Muscle layer of duodenum (tissue), 2 donors: ENCODE data around the gene ADRA2C.

ENCODE experiments used
- H3K27ac ChIP-seq: one replicate; pipeline ENCODE4 v1.7.0; 2013; ENCODE audit warnings: mild to moderate bottlenecking, low read length
- H3K27me3 ChIP-seq: one replicate; pipeline ENCODE4 v1.7.0; 2013; ENCODE audit warnings: low read depth, mild to moderate bottlenecking, control low read depth, low read length
- H3K36me3 ChIP-seq, 2 donors: one replicate each; pipeline ENCODE4 v1.7.0; 2013; ENCODE audit warnings: low read length in 2 of 2, control low read depth in 1 of 2, mild to moderate bottlenecking in 1 of 2; ENCODE audit not compliant: insufficient read depth in 2 of 2, control insufficient read depth in 1 of 2
- H3K4me1 ChIP-seq, 2 donors: one replicate each; pipeline ENCODE4 v1.7.0; 2013; ENCODE audit warnings: low read length in 2 of 2, mild to moderate bottlenecking in 2 of 2, control low read depth in 1 of 2, moderate library complexity in 1 of 2; ENCODE audit not compliant: insufficient read depth in 2 of 2, control insufficient read depth in 1 of 2
- H3K4me3 ChIP-seq, 2 donors: one replicate each; pipeline ENCODE4 v1.7.0; 2013; ENCODE audit warnings: low read length in 2 of 2, low read depth in 1 of 2, mild to moderate bottlenecking in 1 of 2
- H3K9me3 ChIP-seq, 2 donors: one replicate each; pipeline ENCODE4 v1.7.0; 2013; ENCODE audit warnings: low read length in 2 of 2, control low read depth in 1 of 2, mild to moderate bottlenecking in 1 of 2; ENCODE audit not compliant: control insufficient read depth in 1 of 2
- donor health status: healthy.

ADRA2C gene

DNA sequence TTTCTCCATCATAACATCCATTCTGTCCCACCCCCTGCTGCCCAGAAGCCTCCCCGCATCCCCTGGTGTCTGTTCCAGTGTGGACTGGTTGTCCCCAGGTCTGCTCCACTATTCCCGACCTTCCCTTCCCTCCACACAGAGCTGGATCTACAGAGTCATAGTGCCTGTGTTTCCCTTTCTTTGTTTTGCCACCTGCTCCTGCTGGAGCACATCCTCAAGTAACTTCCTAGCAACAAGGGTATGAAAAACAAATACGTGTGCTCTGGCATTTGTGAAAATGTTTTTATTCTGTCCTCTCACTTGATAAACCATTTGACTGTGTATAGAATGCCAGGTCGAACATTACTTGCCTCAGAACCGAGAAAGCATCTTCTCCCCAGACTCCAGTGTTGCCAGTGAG lies 29.9 kb upstream of the ADRA2C start:
- no peak overlapping the region for H3K4me3 ChIP-seq
- no peaks in the 10 kb centered on the region for H3K36me3 ChIP-seq
- no peaks in the 10 kb centered on the region for H3K27me3 ChIP-seq
- no peak overlapping the region for H3K27ac ChIP-seq
- H3K9me3 ChIP-seq: no peaks in the 10 kb centered on the region
- H3K4me1 ChIP-seq: no peaks in the 10 kb centered on the region

DNA sequence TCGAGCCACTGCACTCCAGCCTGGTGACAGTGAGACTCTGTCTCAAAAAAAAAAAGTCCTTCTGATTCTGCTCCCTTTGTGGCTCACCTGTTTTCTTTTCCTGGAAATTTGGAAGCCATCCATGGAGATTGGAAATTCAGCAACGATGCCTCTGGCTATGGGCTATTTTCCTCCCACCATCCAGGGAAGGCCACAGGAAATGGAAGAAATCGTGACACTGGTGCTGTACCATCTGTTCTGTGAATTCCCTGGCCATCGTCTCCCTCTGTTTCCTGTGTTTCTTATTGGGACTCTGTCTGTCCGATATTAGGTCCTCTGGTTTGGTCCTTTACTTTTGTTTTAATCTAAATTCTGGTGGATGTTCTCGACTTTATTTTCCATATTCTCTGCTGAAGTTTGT lies 29.4 kb upstream of the ADRA2C start:
- Histone ChIP-seq H3K9me3 (peaks cover 0 to 3% of the 10 kb centered on the region in 2 donors), H3K4me1 (no peaks in the 10 kb centered on the region), H3K27ac (no peak overlapping the region), H3K27me3 (no peaks in the 10 kb centered on the region), H3K4me3 (no peak overlapping the region), H3K36me3 (no peaks in the 10 kb centered on the region)

DNA sequence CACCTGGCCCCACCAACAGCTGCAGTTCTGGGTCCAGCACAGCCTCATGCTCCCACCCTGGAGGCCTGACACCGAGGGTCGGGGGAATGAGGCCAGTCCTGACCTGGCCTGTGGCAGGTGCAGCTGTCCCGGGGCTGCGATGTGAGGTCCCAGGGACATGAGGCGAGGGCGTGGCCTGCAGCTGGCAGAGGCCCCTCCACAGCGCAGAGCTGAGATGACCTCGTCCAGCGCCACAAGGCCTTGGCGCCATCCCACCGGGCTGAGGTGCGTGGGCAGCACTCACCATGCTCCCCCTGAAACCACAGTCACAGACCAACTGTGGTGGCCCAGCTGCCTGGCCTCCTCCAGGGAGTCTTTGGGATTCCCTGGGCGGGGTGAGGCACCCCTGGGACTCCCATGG lies 26.6 kb upstream of the ADRA2C start:
- Histone ChIP-seq H3K36me3 (no peaks in the 10 kb centered on the region), H3K4me3 (no peak overlapping the region), H3K4me1 (no peaks in the 10 kb centered on the region), H3K27me3 (peaks cover 7% of the 10 kb centered on the region), H3K9me3 (peaks cover 0 to 10% of the 10 kb centered on the region in 2 donors), H3K27ac (no peak overlapping the region)

DNA sequence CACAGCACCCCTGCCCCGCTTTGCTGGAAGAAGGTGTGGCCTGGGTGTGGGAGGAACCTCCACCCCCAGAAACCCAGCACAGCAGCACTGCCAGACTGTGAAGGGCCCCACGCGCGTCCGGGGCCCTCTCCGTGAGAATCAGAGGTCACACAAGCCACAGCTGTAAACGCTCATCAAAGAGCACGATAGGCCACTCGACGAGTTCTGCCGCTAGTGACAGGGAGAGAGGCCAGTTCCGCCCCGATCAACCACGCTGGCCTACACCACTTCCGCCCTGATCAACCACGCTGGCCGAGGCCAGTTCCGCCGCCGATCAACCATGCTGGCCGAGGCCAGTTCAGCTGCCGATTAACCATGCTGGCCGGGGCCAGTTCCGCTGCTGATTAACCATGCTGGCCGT lies 25.9 kb upstream of the ADRA2C start:
- Histone ChIP-seq H3K9me3 (peaks cover 0 to 10% of the 10 kb centered on the region in 2 donors), H3K4me1 (no peaks in the 10 kb centered on the region), H3K27me3 (peaks cover 7% of the 10 kb centered on the region), H3K36me3 (no peaks in the 10 kb centered on the region), H3K27ac (no peak overlapping the region), H3K4me3 (no peak overlapping the region)

DNA sequence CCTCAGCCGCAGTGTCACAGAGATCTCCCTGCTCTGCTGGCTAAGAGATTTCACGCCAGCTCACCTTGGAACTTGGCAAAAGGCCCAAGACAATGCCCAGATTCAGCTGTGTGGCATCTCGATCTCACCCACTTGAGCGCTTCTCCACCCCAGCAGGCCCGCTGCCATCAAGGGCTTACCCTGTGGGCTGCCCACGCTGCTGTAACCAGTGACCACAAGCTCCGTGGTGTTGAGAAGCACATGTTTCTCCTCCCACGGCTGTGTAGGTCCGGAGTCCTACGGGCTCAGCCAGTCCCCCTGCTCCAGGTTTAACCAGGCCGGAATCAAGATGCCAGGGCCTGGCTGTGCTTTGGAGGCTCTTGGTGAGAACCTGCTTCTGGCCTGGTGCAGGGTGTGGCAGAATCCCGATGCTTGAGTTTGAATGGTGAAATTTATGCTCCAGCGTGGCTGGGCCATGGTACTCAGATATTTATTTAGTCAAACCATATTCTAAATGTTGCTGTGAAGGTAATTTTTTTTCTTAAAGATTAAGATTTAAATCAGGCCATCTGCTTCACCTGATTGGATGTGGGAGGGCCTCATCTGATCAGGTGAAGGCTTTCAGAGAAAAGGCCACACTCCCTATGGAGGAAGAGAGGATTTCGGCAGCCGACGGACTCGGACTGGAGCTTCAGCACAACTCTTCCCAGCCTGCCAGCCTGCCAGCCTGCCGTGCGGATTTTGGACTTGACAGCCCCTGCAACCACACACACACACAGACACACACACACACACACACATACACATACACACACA lies 24.8 kb upstream of the ADRA2C start:
- H3K4me3 ChIP-seq: no peak overlapping the region
- H3K4me1 ChIP-seq: no peaks in the 10 kb centered on the region
- H3K36me3 ChIP-seq: no peaks in the 10 kb centered on the region
- no peak overlapping the region for H3K27ac ChIP-seq
- peaks cover 0 to 10% of the 10 kb centered on the region in 2 donors for H3K9me3 ChIP-seq
- H3K27me3 ChIP-seq: peaks cover 17% of the 10 kb centered on the region

DNA sequence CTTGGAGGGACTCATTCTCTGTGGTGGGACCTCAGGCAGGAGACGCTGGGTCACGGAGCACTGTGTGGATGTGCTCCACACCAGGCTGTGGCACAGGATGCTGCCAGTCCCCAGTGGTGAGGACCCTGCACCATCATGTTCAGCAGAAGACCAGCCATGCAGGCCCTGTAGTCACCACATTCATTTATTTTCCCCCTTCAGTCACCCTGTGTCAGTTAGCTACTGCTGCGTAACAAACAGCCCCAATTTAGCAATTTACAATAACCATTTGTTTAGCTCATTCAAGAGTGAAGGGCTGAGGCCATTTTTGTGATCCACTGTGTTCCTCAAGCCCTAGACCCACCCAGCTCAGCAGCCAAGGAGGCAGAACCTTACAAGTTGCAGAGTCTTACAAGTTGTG lies 23.6 kb upstream of the ADRA2C start:
- H3K36me3 ChIP-seq: no peaks in the 10 kb centered on the region
- no peak overlapping the region for H3K4me3 ChIP-seq
- H3K4me1 ChIP-seq: no peaks in the 10 kb centered on the region
- peaks cover 0 to 10% of the 10 kb centered on the region in 2 donors for H3K9me3 ChIP-seq
- peaks cover 17% of the 10 kb centered on the region for H3K27me3 ChIP-seq
- H3K27ac ChIP-seq: no peak overlapping the region

DNA sequence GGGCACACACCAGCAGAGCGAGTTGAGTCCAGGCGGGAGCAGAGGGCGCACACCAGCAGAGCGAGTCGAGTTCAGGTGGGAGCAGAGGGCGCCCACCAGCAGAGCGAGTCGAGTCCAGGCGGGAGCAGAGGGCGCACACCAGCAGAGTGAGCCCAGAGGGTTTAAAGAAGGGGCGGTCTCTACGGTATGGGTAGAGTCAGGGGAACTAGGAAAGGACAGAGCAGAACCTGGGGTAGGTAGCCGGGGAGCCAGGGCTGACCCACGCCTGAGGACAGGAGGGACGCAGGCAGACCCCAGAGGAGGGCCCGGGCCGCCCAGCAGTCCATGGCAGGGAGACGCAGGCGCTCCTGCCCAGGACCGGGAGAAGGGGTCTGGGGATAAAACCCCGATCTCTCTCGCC lies 22.0 kb upstream of the ADRA2C start:
- H3K27ac ChIP-seq: no peak overlapping the region
- H3K4me1 ChIP-seq: no peaks in the 10 kb centered on the region
- no peaks in the 10 kb centered on the region for H3K36me3 ChIP-seq
- no peak overlapping the region for H3K4me3 ChIP-seq
- peaks cover 0 to 10% of the 10 kb centered on the region in 2 donors for H3K9me3 ChIP-seq
- H3K27me3 ChIP-seq: peaks cover 17% of the 10 kb centered on the region

DNA sequence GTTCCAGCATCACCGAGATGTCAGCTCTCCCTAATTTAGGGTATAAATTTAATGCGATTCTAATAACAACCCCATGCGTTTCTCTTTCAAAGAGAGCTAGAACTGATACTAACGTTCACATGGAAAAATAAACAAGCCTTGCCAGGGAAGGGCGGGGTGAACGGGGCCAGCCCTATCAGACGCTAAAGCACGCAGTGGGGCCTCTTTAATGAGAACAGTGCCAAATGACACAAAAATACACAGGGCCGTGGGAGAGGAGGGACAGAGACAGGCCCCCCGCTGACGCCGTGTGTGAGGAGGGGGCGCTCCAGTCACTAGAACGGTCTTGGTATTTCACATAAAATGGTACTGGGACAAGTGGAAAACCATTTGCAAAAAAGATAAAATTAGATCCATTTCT lies 21.3 kb upstream of the ADRA2C start:
- Histone ChIP-seq H3K9me3 (peaks cover 0 to 10% of the 10 kb centered on the region in 2 donors), H3K4me3 (no peak overlapping the region), H3K36me3 (no peaks in the 10 kb centered on the region), H3K27me3 (peaks cover 17% of the 10 kb centered on the region), H3K27ac (no peak overlapping the region), H3K4me1 (no peaks in the 10 kb centered on the region)

DNA sequence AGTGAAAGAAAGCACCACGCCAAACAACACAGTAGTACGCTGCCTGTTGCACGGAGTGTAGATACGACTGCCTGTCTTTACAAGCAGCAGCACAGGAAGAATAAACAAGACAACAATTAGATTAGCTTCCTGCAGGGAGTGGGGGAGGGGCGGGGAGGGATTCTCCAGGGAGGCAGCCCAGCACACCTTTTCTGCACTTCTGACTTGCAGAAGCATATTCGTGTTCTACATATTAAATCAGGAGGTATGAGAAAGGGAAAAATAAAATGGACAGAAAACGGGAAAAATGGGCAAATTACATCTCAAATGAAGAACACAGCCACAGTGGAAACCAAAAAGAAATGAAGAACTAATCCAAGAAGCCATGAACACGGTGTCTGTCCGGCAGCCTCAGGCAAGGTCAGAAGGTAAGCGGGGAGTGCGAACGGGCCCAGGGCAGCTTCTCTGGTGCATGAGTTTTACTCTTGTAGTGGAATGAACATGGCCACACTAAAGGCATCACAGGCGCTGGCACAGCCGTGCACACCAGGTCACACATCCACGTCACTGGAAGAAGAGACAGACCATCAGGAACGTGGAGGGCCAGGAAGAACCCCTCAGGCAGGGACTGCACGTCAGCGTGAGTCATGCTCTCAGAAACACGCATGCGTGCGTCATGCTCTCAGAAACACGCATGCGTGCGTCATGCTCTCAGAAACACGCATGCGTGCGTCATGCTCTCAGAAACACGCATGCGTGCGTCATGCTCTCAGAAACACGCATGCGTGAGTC lies 20.1 kb upstream of the ADRA2C start:
- Histone ChIP-seq H3K36me3 (no peaks in the 10 kb centered on the region), H3K27me3 (peaks cover 17% of the 10 kb centered on the region), H3K9me3 (peaks cover 0 to 10% of the 10 kb centered on the region in 2 donors), H3K4me1 (no peaks in the 10 kb centered on the region), H3K27ac (no peak overlapping the region), H3K4me3 (no peak overlapping the region)

DNA sequence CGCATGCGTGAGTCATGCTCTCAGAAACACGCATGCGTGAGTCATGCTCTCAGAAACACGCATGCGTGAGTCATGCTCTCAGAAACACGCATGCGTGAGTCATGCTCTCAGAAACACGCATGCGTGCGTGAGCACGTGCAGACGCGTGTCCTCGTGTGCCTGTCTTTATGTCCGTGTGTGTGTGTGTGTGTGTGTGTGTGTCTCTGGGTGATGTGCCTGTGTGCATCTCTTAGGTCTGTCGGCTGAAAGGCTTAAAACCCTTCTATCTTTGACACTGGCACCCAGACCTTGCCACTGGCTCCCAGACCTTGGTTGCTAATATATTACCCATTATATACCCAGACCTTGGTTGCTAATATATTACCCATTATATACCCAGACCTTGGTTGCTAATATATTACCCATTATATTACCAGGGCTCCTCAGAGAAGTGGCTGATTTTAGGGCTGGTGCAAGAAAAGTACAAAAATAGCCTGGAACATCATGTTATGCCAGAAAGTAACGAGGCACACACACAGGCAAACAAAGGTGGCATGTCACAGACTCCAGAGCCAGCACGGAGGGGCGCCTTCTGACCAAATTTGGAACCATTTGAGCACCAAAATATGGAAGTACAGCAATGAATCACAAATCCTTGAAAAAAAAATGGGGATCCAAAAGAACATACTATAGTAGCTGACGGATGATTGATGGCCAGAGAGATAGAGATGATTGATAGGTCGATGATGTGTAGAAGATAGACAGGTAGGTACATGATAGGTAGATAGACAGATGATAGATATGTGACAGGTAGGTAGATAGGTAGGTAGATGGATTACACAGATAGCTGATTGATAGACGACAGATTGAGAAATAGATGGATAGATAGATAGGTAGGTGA lies 19.2 kb upstream of the ADRA2C start:
- Histone ChIP-seq H3K36me3 (no peaks in the 10 kb centered on the region), H3K9me3 (peaks cover 0 to 7% of the 10 kb centered on the region in 2 donors), H3K4me1 (no peaks in the 10 kb centered on the region), H3K27ac (no peak overlapping the region), H3K27me3 (peaks cover 17% of the 10 kb centered on the region), H3K4me3 (no peak overlapping the region)

DNA sequence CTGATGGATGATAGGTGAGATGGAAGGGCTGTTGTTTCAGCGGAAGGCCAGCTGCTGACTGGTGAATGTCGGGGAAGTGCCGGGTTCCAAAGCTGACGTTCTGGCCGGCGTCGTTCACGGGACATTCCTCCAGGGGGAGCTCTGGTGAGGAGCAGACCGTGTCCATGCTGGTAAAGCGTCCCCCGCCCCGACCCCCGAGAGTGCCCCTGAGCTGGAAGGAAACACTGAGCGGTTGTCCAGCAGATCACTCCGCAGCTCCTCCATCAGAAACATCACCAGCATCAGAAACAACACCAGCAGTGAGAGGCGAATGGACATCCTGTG lies 18.6 kb upstream of the ADRA2C start:
- no peaks in the 10 kb centered on the region for H3K36me3 ChIP-seq
- H3K27me3 ChIP-seq: peaks cover 17% of the 10 kb centered on the region
- H3K9me3 ChIP-seq: peaks cover 0 to 4% of the 10 kb centered on the region in 2 donors
- no peak overlapping the region for H3K27ac ChIP-seq
- H3K4me1 ChIP-seq: no peaks in the 10 kb centered on the region
- H3K4me3 ChIP-seq: no peak overlapping the region
